Caco-2 (cell line): Measurements from ENCODE around the gene ACOXL. TPM values are rescaled to one million over a fixed set of nuclear protein-coding genes. Genes with fewer than 3 reads are reported as not detected.

Experiments used
- BruUV-seq: library from RNA; stranded (reverse); fragments of 400-500 nt; replicated peaks from 2 replicates; lab custom pipeline; 2021; lab: Mats Ljungman, UMichigan
- CTCF ChIA-PET: fragments of 300-600 bp; sonication (Branson Sonifier 250); formaldehyde crosslinking; loops from one replicate; lab custom pipeline; 2022; ENCODE audit warnings: antibody characterized with exemption; lab: Charles Lee
- POLR2A ChIA-PET: fragments of 300-600 bp; sonication (Branson Sonifier 250); formaldehyde crosslinking; loops from one replicate; lab custom pipeline; 2022; ENCODE audit warnings: antibody characterized with exemption; lab: Charles Lee
- DNase-seq, 2 experiments: peaks; one replicate each; pipeline versions ENCODE4 v3.0.0 to v3.0.0-alpha.2; 2020 to 2022
- H3K27me3 ChIP-seq: replicated peaks from 2 replicates; pipeline ENCODE4 v1.6.0; 2011; ENCODE audit warnings: low read length; ENCODE audit not compliant: control insufficient read depth, insufficient read depth
- H3K36me3 ChIP-seq: 2 replicates; pipeline ENCODE4 v1.5.1; 2011; ENCODE audit warnings: low read length; ENCODE audit not compliant: control insufficient read depth, insufficient read depth
- H3K4me1 ChIP-seq: fragments of 250-450 bp; sonication (Bioruptor Pico); 2 replicates; pipeline ENCODE4 v1.5.1; 2020; ENCODE audit warnings: mild to moderate bottlenecking
- H3K4me3 ChIP-seq: 2 replicates; pipeline ENCODE4 v1.5.1; 2011; ENCODE audit warnings: low read depth, mild to moderate bottlenecking, control low read depth, low read length
- H3K9me3 ChIP-seq: fragments of 250-450 bp; sonication (Bioruptor Pico); 2 replicates; pipeline ENCODE4 v1.5.1; 2020; ENCODE audit warnings: mild to moderate bottlenecking, moderate library complexity
- H3K27ac Mint-ChIP-seq: one replicate; pipeline ENCODE4 v1.8.0; 2022; ENCODE audit warnings: mixed read lengths; ENCODE audit not compliant: unreplicated experiment
- H3K27me3 Mint-ChIP-seq: one replicate; pipeline ENCODE4 v1.8.0; 2022; ENCODE audit warnings: mixed read lengths; ENCODE audit not compliant: insufficient read depth, unreplicated experiment
- H3K36me3 Mint-ChIP-seq: one replicate; pipeline ENCODE4 v1.8.0; 2022; ENCODE audit warnings: mild to moderate bottlenecking, mixed read lengths; ENCODE audit not compliant: insufficient read depth, unreplicated experiment
- H3K4me1 Mint-ChIP-seq: one replicate; pipeline ENCODE4 v1.8.0; 2022; ENCODE audit warnings: low read depth, mixed read lengths; ENCODE audit not compliant: unreplicated experiment
- H3K4me3 Mint-ChIP-seq: one replicate; pipeline ENCODE4 v1.8.0; 2022; ENCODE audit warnings: mild to moderate bottlenecking, moderate library complexity, mixed read lengths; ENCODE audit not compliant: unreplicated experiment
- H3K9me3 Mint-ChIP-seq: one replicate; pipeline ENCODE4 v1.8.0; 2022; ENCODE audit warnings: mixed read lengths; ENCODE audit not compliant: unreplicated experiment
- CTCF ChIP-seq, 2 experiments: fragments of 200-600 bp in 1 of 2; IDR thresholded peaks; 1 replicate in 1 of 2; 2 replicates in 1 of 2; pipeline versions ENCODE4 v1.5.1 to v1.8.0; 2011 to 2022; ENCODE audit warnings: antibody characterized with exemption in 1 of 2, control low read depth in 1 of 2, inconsistent platforms in 1 of 2, low read depth in 1 of 2, low read length in 1 of 2, mild to moderate bottlenecking in 1 of 2, moderate library complexity in 1 of 2; ENCODE audit not compliant: insufficient read depth in 1 of 2, severe bottlenecking in 1 of 2, unreplicated experiment in 1 of 2
- intact Hi-C: fragments of 100-400 bp; cut with micrococcal nuclease; formaldehyde crosslinking; loops from one replicate; pipeline ENCODE4 v1.10.0; 2022; ENCODE audit not compliant: unreplicated experiment
- total RNA-seq: library from RNA; stranded (reverse); gene quantifications from 2 replicates; pipeline ENCODE4 v1.2.3, GENCODE V29; 2022

ACOXL gene
- total RNA-seq, 1 experiment from 2014 or later, result 2.6 TPM

- no TSS peak for BruUV-seq
- ChIA-PET CTCF (interaction anchor here (0.7 kb wide), 1 partner anchor 106 kb away, joined by 4 read pairs; the partner anchor contains the start of gene BUB1), POLR2A (no interaction called here)
- H3K27ac Mint-ChIP-seq, result no peak overlapping the region
- Histone ChIP-seq H3K36me3 (no peaks in the 10 kb centered on the region), H3K4me3 (no peak overlapping the region), H3K9me3 (no peaks in the 10 kb centered on the region), H3K27me3 (no peaks in the 10 kb centered on the region), H3K4me1 (no peaks in the 10 kb centered on the region)
- H3K27me3 Mint-ChIP-seq, result peaks cover 4% of the 10 kb centered on the region
- no peak for TF ChIP-seq CTCF (IDR thresholded peaks at IDR 0.05; ENCODE audit: insufficient read depth in 1 of 2, low read depth in 1 of 2, low read length in 1 of 2, severe bottlenecking in 1 of 2, unreplicated experiment in 1 of 2)
- intact Hi-C loops, result no loop called here
- H3K9me3 Mint-ChIP-seq, result peaks cover 10% of the 10 kb centered on the region
- peaks cover 6% of the 10 kb centered on the region for H3K4me1 Mint-ChIP-seq
- no peaks in the 10 kb centered on the region for H3K36me3 Mint-ChIP-seq
- H3K4me3 Mint-ChIP-seq, result no peak overlapping the region
- no peak for DNase-seq
These were observed 51.0 kb downstream of the ACOXL start for GRCh38 chr2:110783196-110783873.

- Mint-ChIP-seq H3K4me3 (no peak overlapping the region), H3K9me3 (peaks cover 10% of the 10 kb centered on the region), H3K4me1 (peaks cover 6% of the 10 kb centered on the region), H3K27me3 (peaks cover 4% of the 10 kb centered on the region), H3K36me3 (no peaks in the 10 kb centered on the region), H3K27ac (no peak overlapping the region)
- BruUV-seq, result no TSS peak
- no peak for DNase-seq
- intact Hi-C loops, result no loop called here
- TF ChIP-seq CTCF (IDR thresholded peaks at IDR 0.05; ENCODE audit: insufficient read depth in 1 of 2, low read depth in 1 of 2, low read length in 1 of 2, severe bottlenecking in 1 of 2, unreplicated experiment in 1 of 2), result no peak
- Histone ChIP-seq H3K27me3 (no peaks in the 10 kb centered on the region), H3K9me3 (no peaks in the 10 kb centered on the region), H3K4me1 (no peaks in the 10 kb centered on the region), H3K4me3 (no peak overlapping the region), H3K36me3 (no peaks in the 10 kb centered on the region)
- CTCF ChIA-PET, result interaction anchor here (0.7 kb wide), 1 partner anchor 106 kb away, joined by 4 read pairs; the partner anchor contains the start of gene BUB1
- POLR2A ChIA-PET, result no interaction called here
These were observed 51.8 kb downstream of the ACOXL start for GRCh38 chr2:110784047-110784631.

DNA sequence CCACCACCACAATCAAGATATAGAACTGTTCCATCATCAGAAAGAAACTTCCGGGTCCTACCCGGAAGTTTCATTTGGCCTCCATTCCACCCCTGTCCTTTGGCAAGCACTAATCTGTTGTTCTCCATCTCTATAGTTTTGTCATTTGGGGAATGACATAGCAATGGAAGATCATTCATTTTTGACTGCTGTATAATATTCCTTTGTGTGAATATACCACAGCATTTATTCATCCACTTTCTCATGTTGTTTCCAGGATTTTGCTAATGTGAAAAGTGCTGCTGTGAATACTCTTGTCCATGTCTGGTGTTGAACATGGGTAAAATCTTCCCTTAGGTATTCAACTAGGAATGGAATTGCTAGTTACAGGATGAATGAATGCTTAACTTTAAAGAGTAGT, 53.1 kb downstream of the ACOXL start:
- DNase-seq, result no peak
- ChIA-PET POLR2A (no interaction called here), CTCF (no interaction called here)
- Histone ChIP-seq H3K4me3 (no peak overlapping the region), H3K27me3 (no peaks in the 10 kb centered on the region), H3K36me3 (no peaks in the 10 kb centered on the region), H3K9me3 (no peaks in the 10 kb centered on the region), H3K4me1 (no peaks in the 10 kb centered on the region)
- intact Hi-C loops, result no loop called here
- Mint-ChIP-seq H3K36me3 (no peaks in the 10 kb centered on the region), H3K4me1 (peaks cover 6% of the 10 kb centered on the region), H3K4me3 (no peak overlapping the region), H3K27me3 (peaks cover 4% of the 10 kb centered on the region), H3K9me3 (peaks cover 10% of the 10 kb centered on the region), H3K27ac (no peak overlapping the region)
- no TSS peak for BruUV-seq
- no peak for TF ChIP-seq CTCF (IDR thresholded peaks at IDR 0.05; ENCODE audit: insufficient read depth in 1 of 2, low read depth in 1 of 2, low read length in 1 of 2, severe bottlenecking in 1 of 2, unreplicated experiment in 1 of 2)
